GM18498 (cell line): Measurements from ENCODE around the gene TMEM94.
A peak's percentile ranks its signal among the peaks of the same experiment; 100 is the strongest.
"Not testable (repeated sequence)": the region's sequence is repeated elsewhere in the genome, so short reads cannot be mapped to it uniquely, and the experiment has no call there.

Experiments
- ATAC-seq: cut with Tn5 transposase; IDR thresholded peaks from one replicate; pipeline ENCODE4 v1.9.1; 2021; ENCODE audit warnings: mild to moderate bottlenecking, moderate library complexity; ENCODE audit not compliant: unreplicated experiment

TMEM94 gene

GRCh38 chr17:75509528-75510258 lies 53.3 kb downstream of the TMEM94 start:
- ATAC-seq = no peak

- no peak for ATAC-seq
Measured at GRCh38 chr17:75511270-75511609, 54.8 kb downstream of the TMEM94 start.

GRCh38 chr17:75511610-75512575 lies 55.5 kb downstream of the TMEM94 start:
- no peak for ATAC-seq

- no peak for ATAC-seq
Measured at GRCh38 chr17:75512926-75513640, 56.6 kb downstream of the TMEM94 start.

- no peak for ATAC-seq
Measured at GRCh38 chr17:75513641-75514000, 57.2 kb downstream of the TMEM94 start.

- ATAC-seq = no peak
Measured at GRCh38 chr17:75514299-75514918, 58.0 kb downstream of the TMEM94 start.

GRCh38 chr17:75514919-75515495 lies 58.6 kb downstream of the TMEM94 start:
- peak; percentile 0 for ATAC-seq

GRCh38 chr17:75515496-75516254 lies 59.2 kb downstream of the TMEM94 start, which contains the start of gene CASKIN2:
Gene CASKIN2, minus strand, starts transcription at chr17:75515537. Its CDS starts 1,733 bp downstream, at chr17:75513804.
- ATAC-seq = peak; percentile 56

- ATAC-seq = peak; percentile 79
Measured at GRCh38 chr17:75516255-75516618, 59.8 kb downstream of the TMEM94 start, which contains the start of gene TSEN54. Gene TSEN54, plus strand, starts transcription at chr17:75516528. Its CDS starts 33 bp downstream, at chr17:75516561.

- peak; percentile 17 for ATAC-seq
Measured at GRCh38 chr17:75516619-75517296, 60.3 kb downstream of the TMEM94 start.

GRCh38 chr17:75517297-75517865 lies 60.9 kb downstream of the TMEM94 start:
- no peak for ATAC-seq

GRCh38 chr17:75518201-75518600 lies 61.8 kb downstream of the TMEM94 start:
- no peak for ATAC-seq

GRCh38 chr17:75518983-75519537 lies 62.6 kb downstream of the TMEM94 start:
- ATAC-seq = no peak

- not testable (repeated sequence) for ATAC-seq
Measured at GRCh38 chr17:75520413-75520812, 64.0 kb downstream of the TMEM94 start.

GRCh38 chr17:75521290-75521689 lies 64.9 kb downstream of the TMEM94 start:
- no peak for ATAC-seq

- ATAC-seq = no peak
Measured at GRCh38 chr17:75521951-75522727, 65.7 kb downstream of the TMEM94 start.

GRCh38 chr17:75523647-75524046 lies 67.2 kb downstream of the TMEM94 start:
- ATAC-seq = no peak
